ENCODE data around the gene NDUFS7. TPM values are rescaled to one million over a fixed set of nuclear protein-coding genes. Genes with fewer than 3 reads are reported as not detected.
A peak's percentile ranks its signal among the peaks of the same experiment; 100 is the strongest.

NDUFS7 gene
- total and polyA plus RNA-seq, 11 donors = 205 to 717 (median 336) TPM

- DNase-seq = peak in 2 of 5 donors; percentile 52 to 66
- intact Hi-C loops (cut with DNase I) = loop anchor here in 1 of 10 donors (10.0 kb wide), 1 partner anchor 113 kb away; the partner anchor contains the start of gene FAM174C
Measured at GRCh38 chr19:1387684-1388636, 4.3 kb downstream of the NDUFS7 start.

GRCh38 chr19:1388637-1389026 lies 4.9 kb downstream of the NDUFS7 start:
- Histone ChIP-seq H3K27me3 (no peaks in the 10 kb centered on the region), H3K4me1 (peaks cover 2 to 51% (median 35%) of the 10 kb centered on the region in 12 donors), H3K27ac (peak overlapping the region in 6 of 12 donors; percentile 15 to 96 (median 51)), H3K4me3 (no peak overlapping the region), H3K9me3 (no peaks in the 10 kb centered on the region), H3K36me3 (peaks cover 5 to 67% (median 53%) of the 10 kb centered on the region in 9 donors)
- intact Hi-C loops (cut with DNase I) = loop anchor here in 1 of 10 donors (10.0 kb wide), 1 partner anchor 114 kb away; the partner anchor contains the start of gene FAM174C
- TF ChIP-seq POLR2A (IDR thresholded peaks at IDR 0.05) = no peak
- TF ChIP-seq CTCF (IDR thresholded peaks at IDR 0.05) = no peak
- 63 to 82% (median 73%) methylated on average over 3 to 17 of the region's 17 CpGs for WGBS, 4 donors
- ATAC-seq (no peak), DNase-seq (no peak)

More at GRCh38 chr19:1387684-1388636, 4.3 kb downstream of the NDUFS7 start:
- peaks cover 2 to 51% (median 36%) of the 10 kb centered on the region in 12 donors for H3K4me1 ChIP-seq
- H3K4me3 ChIP-seq = no peak overlapping the region
- H3K36me3 ChIP-seq = peaks cover 5 to 60% (median 46%) of the 10 kb centered on the region in 9 donors
- H3K27ac ChIP-seq = peak overlapping the region in 7 of 12 donors; percentile 15 to 96 (median 48)
- no peaks in the 10 kb centered on the region for H3K9me3 ChIP-seq
- peak; percentile 19 to 51 (median 22) for ATAC-seq
- no peaks in the 10 kb centered on the region for H3K27me3 ChIP-seq
- WGBS, 4 donors = 56 to 75% (median 62%) methylated on average over 10 to 45 of the region's 45 CpGs
- TF ChIP-seq POLR2A (IDR thresholded peaks at IDR 0.05) (no peak), CTCF (IDR thresholded peaks at IDR 0.05) (no peak)

GRCh38 chr19:1389033-1389940 lies 5.6 kb downstream of the NDUFS7 start:
- 92 to 94% (median 93%) methylated on average over 39 of the region's 39 CpGs for WGBS, 4 donors
- H3K36me3 ChIP-seq = peaks cover 4 to 73% (median 59%) of the 10 kb centered on the region in 9 donors
- TF ChIP-seq POLR2A (IDR thresholded peaks at IDR 0.05) (no peak), CTCF (IDR thresholded peaks at IDR 0.05) (no peak)
- DNase-seq (no peak), ATAC-seq (no peak)
- H3K9me3 ChIP-seq = no peaks in the 10 kb centered on the region
- intact Hi-C loops (cut with DNase I) = loop anchor here in 1 of 10 donors (10.0 kb wide), 1 partner anchor 114 kb away; the partner anchor contains the start of gene FAM174C
- H3K27me3 ChIP-seq = no peaks in the 10 kb centered on the region
- H3K27ac ChIP-seq = no peak overlapping the region
- H3K4me3 ChIP-seq = no peak overlapping the region
- peaks cover 2 to 49% (median 33%) of the 10 kb centered on the region in 12 donors for H3K4me1 ChIP-seq
